Activated B cell treated with CpG ODN at 0.5 μM for 24 hours (primary cell): ENCODE measurements around the gene LCN15. TPM values are rescaled to one million over a fixed set of nuclear protein-coding genes. Genes with fewer than 3 reads are reported as not detected.
"Not testable (repeated sequence)": the region's sequence is repeated elsewhere in the genome, so short reads cannot be mapped to it uniquely, and the experiment has no call there.

Experiments used
- ATAC-seq: fragments of 200-7000 bp; cut with Tn5 transposase; one replicate; pipeline ENCODE4 v1.10.0; 2021; ENCODE audit warnings: low read depth, mild to moderate bottlenecking, moderate library complexity
- CTCF ChIA-PET: fragments of 350-600 bp; sonication (Branson Sonifier 250); formaldehyde crosslinking; loops from one replicate; lab custom pipeline; 2021; ENCODE audit warnings: antibody characterized with exemption; lab: Charles Lee
- POLR2A ChIA-PET: fragments of 350-600 bp; sonication (Branson Sonifier 250); formaldehyde crosslinking; loops from one replicate; lab custom pipeline; 2021; ENCODE audit warnings: antibody characterized with exemption; lab: Charles Lee
- DNase-seq: peaks from one replicate; pipeline ENCODE4 v3.0.0; 2022
- H3K27ac Mint-ChIP-seq: one replicate; pipeline ENCODE4 v1.8.0; 2020; ENCODE audit warnings: mixed read lengths
- H3K27me3 Mint-ChIP-seq: one replicate; pipeline ENCODE4 v1.8.0; 2021; ENCODE audit warnings: mixed read lengths
- H3K36me3 Mint-ChIP-seq: one replicate; pipeline ENCODE4 v1.8.0; 2021; ENCODE audit warnings: low read depth, mixed read lengths
- H3K4me1 Mint-ChIP-seq: one replicate; pipeline ENCODE4 v1.8.0; 2021; ENCODE audit warnings: mixed read lengths
- H3K4me3 Mint-ChIP-seq: one replicate; pipeline ENCODE4 v1.8.0; 2020; ENCODE audit warnings: mild to moderate bottlenecking, mixed read lengths
- H3K9me3 Mint-ChIP-seq: one replicate; pipeline ENCODE4 v1.8.0; 2020; ENCODE audit warnings: mixed read lengths
- intact Hi-C: fragments of 100-400 bp; cut with micrococcal nuclease; formaldehyde crosslinking; loops from one replicate; pipeline ENCODE4 v1.15.1; 2024
- total RNA-seq: library from RNA; stranded (reverse); gene quantifications from 2 replicates; pipeline ENCODE4 v1.2.3, GENCODE V29; 2022
- TF ChIP-seq, protein P1 (sequence below): fragments of 200-600 bp; IDR thresholded peaks from one replicate; pipeline ENCODE4 v1.8.0; 2022; ENCODE audit warnings: antibody characterized with exemption, mild to moderate bottlenecking

The LCN15 gene
- total RNA-seq, 1 donor from 2014 or later: not detected

DNA sequence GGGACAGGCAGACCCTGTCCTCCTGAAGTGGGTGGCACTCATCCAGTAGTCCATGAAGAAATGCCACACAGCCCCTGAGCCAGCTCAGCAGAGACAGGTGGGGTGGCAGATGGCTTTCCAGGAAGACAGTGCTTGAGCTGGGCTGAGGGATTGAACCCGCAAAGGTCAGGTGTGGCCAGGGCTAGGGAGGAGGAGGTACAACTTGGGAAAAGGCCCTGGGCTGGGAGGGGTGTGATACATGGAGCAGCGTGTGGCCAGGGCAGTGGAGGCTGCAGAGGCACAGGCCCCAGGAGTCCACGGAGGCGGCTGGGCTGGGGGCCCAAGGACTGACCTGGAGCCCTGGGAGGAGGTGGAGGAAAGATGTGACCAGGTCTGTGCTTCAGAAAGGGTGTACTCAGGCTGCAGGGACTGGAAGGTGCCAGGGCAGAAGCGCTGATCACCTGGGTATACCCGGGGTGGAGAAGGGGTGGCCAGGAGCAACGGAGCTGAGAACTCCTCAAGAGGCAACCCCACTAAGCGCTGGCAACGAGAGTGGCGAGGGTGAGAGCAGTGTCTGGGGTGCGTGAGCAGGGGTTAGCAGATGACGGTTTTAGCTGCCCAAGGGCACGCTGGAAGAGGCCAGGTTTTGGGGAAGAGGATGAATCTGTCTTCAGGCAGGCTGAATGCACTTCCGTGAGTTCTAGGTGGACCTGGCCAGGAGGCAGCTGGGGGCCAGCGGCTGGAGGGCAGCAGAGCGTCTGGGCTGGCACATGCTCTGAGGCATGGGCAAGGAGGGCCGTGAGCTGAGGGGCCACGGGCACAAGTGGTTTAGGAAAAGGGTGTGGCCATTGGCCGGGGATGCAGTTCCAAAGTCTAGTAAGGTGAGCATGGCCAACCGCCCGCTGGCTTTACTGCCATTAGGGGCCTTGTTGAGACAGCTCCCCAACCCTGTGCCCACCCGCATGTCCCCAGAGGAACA lies 39.5 kb upstream of the LCN15 start:
- no peak for ATAC-seq
- no peak overlapping the region for H3K27ac Mint-ChIP-seq

DNA sequence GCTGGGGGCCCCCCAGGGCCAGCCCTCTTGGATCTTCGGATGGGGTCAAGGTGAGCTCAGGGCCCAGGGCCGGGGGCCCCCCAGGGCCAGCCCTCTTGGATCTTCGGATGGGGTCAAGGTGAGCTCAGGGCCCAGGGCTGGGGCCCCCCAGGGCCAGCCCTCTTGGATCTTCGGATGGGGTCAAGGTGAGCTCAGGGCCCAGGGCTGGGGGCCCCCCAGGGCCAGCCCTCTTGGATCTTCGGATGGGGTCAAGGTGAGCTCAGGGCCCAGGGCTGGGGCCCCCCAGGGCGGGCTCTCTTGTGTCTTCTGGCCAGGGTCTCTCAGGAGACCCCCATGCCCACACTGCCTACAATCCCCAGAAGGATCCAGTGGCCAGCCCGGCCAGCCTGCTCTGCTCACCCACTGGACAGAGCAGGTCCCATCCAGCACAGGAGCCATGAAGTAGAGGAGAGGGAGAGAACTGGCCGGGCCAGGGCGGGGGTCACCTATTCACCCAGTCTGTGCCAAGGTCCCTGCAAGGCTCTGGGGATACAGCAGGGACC lies 38.8 kb upstream of the LCN15 start:
- H3K9me3 Mint-ChIP-seq, intact Hi-C loops, H3K4me3 Mint-ChIP-seq, DNase-seq, H3K27ac Mint-ChIP-seq, ATAC-seq, H3K36me3 Mint-ChIP-seq, H3K27me3 Mint-ChIP-seq: not testable (repeated sequence)
- POLR2A ChIA-PET: interaction anchor here (0.7 kb wide), 1 partner anchor 283 kb away, joined by 3 read pairs; no protein-coding TSS in a partner anchor
- CTCF ChIA-PET: interaction anchor here (1.4 kb wide), 1 partner anchor 13 kb away, joined by 3 read pairs; no protein-coding TSS in a partner anchor
- peaks cover 34% of the 10 kb centered on the region for H3K4me1 Mint-ChIP-seq

More for the DNA sequence above, 39.5 kb upstream of the LCN15 start:
- TF ChIP-seq, protein P1, sequence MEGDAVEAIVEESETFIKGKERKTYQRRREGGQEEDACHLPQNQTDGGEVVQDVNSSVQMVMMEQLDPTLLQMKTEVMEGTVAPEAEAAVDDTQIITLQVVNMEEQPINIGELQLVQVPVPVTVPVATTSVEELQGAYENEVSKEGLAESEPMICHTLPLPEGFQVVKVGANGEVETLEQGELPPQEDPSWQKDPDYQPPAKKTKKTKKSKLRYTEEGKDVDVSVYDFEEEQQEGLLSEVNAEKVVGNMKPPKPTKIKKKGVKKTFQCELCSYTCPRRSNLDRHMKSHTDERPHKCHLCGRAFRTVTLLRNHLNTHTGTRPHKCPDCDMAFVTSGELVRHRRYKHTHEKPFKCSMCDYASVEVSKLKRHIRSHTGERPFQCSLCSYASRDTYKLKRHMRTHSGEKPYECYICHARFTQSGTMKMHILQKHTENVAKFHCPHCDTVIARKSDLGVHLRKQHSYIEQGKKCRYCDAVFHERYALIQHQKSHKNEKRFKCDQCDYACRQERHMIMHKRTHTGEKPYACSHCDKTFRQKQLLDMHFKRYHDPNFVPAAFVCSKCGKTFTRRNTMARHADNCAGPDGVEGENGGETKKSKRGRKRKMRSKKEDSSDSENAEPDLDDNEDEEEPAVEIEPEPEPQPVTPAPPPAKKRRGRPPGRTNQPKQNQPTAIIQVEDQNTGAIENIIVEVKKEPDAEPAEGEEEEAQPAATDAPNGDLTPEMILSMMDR: no peak
- no peaks in the 10 kb centered on the region for H3K27me3 Mint-ChIP-seq
- no peaks in the 10 kb centered on the region for H3K9me3 Mint-ChIP-seq
- ChIA-PET CTCF (interaction anchor here (1.4 kb wide), 1 partner anchor 13 kb away, joined by 3 read pairs; no protein-coding TSS in a partner anchor), POLR2A (interaction anchor here (0.5 to 0.7 kb wide), 3 partner anchors 145 to 350 kb away, joined by 3 to 7 read pairs (median 3); no protein-coding TSS in a partner anchor)
- no peak for DNase-seq
- H3K36me3 Mint-ChIP-seq: peaks cover 9% of the 10 kb centered on the region
- no peak overlapping the region for H3K4me3 Mint-ChIP-seq
- intact Hi-C loops: no loop called here
- peaks cover 37% of the 10 kb centered on the region for H3K4me1 Mint-ChIP-seq

DNA sequence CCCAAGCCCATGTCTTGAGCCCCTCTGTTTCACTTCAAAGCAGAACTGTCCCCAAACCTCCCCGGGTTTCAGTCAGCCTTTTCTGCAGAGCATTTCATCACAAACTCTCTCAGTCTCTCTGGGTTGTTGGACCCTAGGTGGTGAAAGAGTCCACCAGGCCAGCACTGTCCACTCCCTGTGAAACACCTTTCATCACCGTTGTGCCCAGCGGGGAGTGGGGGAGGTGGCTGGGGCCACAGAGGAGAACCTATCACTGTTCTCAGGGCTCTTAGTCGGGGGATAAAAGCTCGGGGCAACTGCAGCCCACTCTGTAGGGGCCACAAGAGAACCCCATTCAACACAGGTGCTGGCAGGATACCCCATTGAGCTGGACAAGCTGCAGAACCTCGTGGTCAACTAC lies 38.0 kb upstream of the LCN15 start:
- no peaks in the 10 kb centered on the region for H3K27me3 Mint-ChIP-seq
- peaks cover 34% of the 10 kb centered on the region for H3K4me1 Mint-ChIP-seq
- peaks cover 8% of the 10 kb centered on the region for H3K36me3 Mint-ChIP-seq
- TF ChIP-seq, protein P1: no peak
- DNase-seq (no peak), ATAC-seq (no peak)
- ChIA-PET CTCF (interaction anchor here (1.4 to 1.5 kb wide), 2 partner anchors 12 to 233 kb away, joined by 3 read pairs; no protein-coding TSS in a partner anchor), POLR2A (interaction anchor here (0.6 kb wide), 1 partner anchor 349 kb away, joined by 4 read pairs; no protein-coding TSS in a partner anchor)
- H3K27ac Mint-ChIP-seq: no peak overlapping the region
- no peak overlapping the region for H3K4me3 Mint-ChIP-seq
- no peaks in the 10 kb centered on the region for H3K9me3 Mint-ChIP-seq
- intact Hi-C loops: no loop called here

DNA sequence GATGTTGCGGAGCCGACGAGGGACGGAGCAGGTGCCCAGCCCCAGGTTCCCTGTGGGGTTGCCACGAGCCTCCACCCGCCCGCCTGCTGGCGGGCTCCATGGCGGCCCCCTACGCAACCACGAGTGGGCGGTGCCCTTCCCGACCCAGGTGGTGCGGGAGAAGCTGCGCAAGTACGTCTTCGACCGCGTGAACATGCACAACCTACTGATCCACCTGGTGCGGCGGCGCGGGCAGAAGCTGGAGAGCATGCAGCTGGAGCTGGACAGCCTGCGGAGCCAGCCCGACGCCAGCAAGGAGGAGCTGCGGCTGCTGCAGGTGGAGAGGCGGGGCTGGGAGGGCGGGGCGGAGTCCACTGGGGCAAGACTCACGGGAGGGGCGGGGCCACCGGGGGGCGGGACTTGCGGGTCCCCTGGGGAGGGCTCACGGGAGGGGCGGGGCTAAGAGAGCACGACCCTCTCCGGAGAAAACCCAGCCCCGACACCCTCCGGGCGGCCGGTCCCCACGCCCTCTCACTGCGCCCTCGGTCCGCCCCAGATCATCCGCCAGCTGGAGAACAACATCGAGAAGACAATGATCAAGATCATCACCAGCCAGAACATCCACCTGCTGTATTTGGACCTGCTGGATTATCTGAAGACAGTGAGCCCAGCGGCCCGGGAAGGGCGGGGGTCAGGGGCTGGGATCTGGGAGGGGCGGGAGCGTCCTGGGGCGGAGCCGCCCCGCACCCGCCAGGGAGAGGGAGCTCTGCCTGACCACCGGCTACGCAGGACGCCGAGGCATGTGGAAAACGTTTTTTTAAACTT lies 35.7 kb upstream of the LCN15 start:
- peaks cover 3% of the 10 kb centered on the region for H3K27me3 Mint-ChIP-seq
- peaks cover 28% of the 10 kb centered on the region for H3K4me1 Mint-ChIP-seq
- POLR2A ChIA-PET: interaction anchor here (0.5 to 1.4 kb wide), 11 partner anchors 8 to 449 kb away, joined by 3 to 10 read pairs (median 4); partner anchors contain the start of genes FUT7 and PAXX
- TF ChIP-seq, protein P1: no peak
- no peaks in the 10 kb centered on the region for H3K9me3 Mint-ChIP-seq
- H3K4me3 Mint-ChIP-seq: peak overlapping the region; percentile 80
- intact Hi-C loops: loop anchor here (1.0 to 10.0 kb wide), 2 partner anchors 9 to 755 kb away; partner anchors contain the start of genes MRPL41, PNPLA7 and TMEM141
- CTCF ChIA-PET: interaction anchor here (2.1 kb wide), 1 partner anchor 247 kb away, joined by 5 read pairs; the partner anchor contains the start of gene NPDC1
- ATAC-seq (peak; percentile 85), DNase-seq (peak; percentile 66)
- peaks cover 5% of the 10 kb centered on the region for H3K36me3 Mint-ChIP-seq
- no peak overlapping the region for H3K27ac Mint-ChIP-seq
